Neural cell (in vitro differentiated cells): ENCODE results near the gene C2orf72.

Experiments
- CTCF ChIP-seq: fragments of 450-650 bp; IDR thresholded peaks from 2 replicates; pipeline ENCODE4 v1.5.1; 2014; ENCODE audit warnings: antibody characterized with exemption, mild to moderate bottlenecking, moderate library complexity; ENCODE audit not compliant: poor library complexity, severe bottlenecking
- RAD21 ChIP-seq: fragments of 450-650 bp; conservative IDR thresholded peaks from 2 replicates; pipeline ENCODE4 v1.6.1; 2014; ENCODE audit warnings: antibody characterized with exemption, mild to moderate bottlenecking, moderate library complexity
- REST ChIP-seq: IDR thresholded peaks from 2 replicates; pipeline ENCODE4 v1.6.1; 2012; ENCODE audit warnings: borderline replicate concordance

DNA sequence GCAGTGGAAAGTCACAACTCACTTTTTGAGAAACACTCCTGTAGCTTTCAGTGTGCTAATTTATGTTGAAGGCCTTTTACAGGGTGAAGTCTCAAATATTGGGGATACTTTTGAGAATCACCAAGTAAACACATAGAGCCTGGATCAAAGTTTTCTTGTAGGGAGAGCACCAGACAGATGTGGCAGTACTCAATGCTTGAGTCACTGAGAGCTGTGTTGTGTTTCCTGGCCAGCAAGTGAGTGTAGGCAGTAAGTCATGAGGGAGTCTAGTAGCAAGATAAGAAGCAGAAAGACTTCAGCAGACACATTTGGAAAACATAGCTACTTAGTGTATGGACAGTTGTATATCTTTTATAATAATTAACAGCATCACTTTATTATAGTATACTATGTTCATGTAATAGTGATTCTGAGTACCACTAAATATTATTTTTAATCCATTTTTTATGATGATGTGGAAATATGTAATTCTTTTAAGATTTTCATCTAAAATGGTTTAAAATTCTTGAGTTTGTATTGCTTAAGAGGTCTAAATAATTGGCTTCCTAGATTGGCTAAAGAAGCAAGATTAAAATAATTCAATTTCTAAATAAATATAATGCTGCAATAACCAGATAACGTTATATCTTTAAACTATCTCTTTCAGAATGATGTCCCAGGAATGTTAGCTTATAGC is 32.2 kb downstream of the C2orf72 start:
- TF ChIP-seq REST = no peak
- no peak for TF ChIP-seq CTCF
- no peak for TF ChIP-seq RAD21
